ENCODE results near the gene PPP1R12B.
"Not testable (repeated sequence)": the region's sequence is repeated elsewhere in the genome, so short reads cannot be mapped to it uniquely, and the experiment has no call there.

DNA sequence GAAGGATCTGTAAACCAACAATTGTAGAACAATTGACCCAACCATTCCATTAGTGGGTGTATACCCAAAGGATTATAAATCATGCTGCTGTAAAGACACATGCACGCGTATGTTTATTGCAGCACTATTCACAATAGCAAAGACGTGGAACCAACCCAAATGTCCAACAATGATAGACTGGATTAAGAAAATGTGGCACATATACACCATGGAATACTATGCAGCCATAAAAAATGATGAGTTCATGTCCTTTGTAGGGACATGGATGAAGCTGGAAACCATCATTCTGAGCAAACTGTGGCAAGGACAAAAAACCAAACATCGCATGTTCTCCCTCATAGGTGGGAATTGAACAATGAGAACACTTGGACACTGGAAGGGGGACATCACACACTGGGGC lies 33.4 kb downstream of the PPP1R12B start:
- TF ChIP-seq TCF7L2 (IDR thresholded peaks at IDR 0.05; ENCODE audit: low read depth, low read length); SIN3A (IDR thresholded peaks at IDR 0.05; ENCODE audit: borderline replicate concordance, insufficient read depth, low read depth, low read length): not testable (repeated sequence)
- TF ChIP-seq, protein P1, sequence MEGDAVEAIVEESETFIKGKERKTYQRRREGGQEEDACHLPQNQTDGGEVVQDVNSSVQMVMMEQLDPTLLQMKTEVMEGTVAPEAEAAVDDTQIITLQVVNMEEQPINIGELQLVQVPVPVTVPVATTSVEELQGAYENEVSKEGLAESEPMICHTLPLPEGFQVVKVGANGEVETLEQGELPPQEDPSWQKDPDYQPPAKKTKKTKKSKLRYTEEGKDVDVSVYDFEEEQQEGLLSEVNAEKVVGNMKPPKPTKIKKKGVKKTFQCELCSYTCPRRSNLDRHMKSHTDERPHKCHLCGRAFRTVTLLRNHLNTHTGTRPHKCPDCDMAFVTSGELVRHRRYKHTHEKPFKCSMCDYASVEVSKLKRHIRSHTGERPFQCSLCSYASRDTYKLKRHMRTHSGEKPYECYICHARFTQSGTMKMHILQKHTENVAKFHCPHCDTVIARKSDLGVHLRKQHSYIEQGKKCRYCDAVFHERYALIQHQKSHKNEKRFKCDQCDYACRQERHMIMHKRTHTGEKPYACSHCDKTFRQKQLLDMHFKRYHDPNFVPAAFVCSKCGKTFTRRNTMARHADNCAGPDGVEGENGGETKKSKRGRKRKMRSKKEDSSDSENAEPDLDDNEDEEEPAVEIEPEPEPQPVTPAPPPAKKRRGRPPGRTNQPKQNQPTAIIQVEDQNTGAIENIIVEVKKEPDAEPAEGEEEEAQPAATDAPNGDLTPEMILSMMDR (IDR thresholded peaks at IDR 0.05), result not testable (repeated sequence)

Measured in Panc1 (cell line).